Activated CD8-positive, alpha-beta memory T cell treated with anti-CD3 and anti-CD28 coated beads for 36 hours (primary cell): ENCODE results near the gene FFAR1. TPM values are rescaled to one million over a fixed set of nuclear protein-coding genes. Genes with fewer than 3 reads are reported as not detected.

ENCODE experiments used
- CTCF ChIA-PET: fragments of 350-600 bp; sonication (Branson Sonifier 250); formaldehyde crosslinking; loops from one replicate; lab custom pipeline; 2021; ENCODE audit warnings: antibody characterized with exemption; lab: Charles Lee
- POLR2A ChIA-PET: fragments of 350-600 bp; sonication (Branson Sonifier 250); formaldehyde crosslinking; loops from one replicate; lab custom pipeline; 2021; ENCODE audit warnings: antibody characterized with exemption; lab: Charles Lee
- total RNA-seq, 2 experiments: library from RNA; stranded (reverse); gene quantifications; one replicate each; pipeline ENCODE4 v1.2.3, GENCODE V29; 2021

Gene FFAR1
- not detected for total RNA-seq

- ChIA-PET POLR2A (interaction anchor here (1.0 kb wide), 1 partner anchor 365 kb away, joined by 3 read pairs; no protein-coding TSS in a partner anchor), CTCF (interaction anchor here (0.6 to 1.1 kb wide), 6 partner anchors 78 to 364 kb away, joined by 3 read pairs; partner anchors contain the start of gene USF2)
These were observed at the start of gene FFAR1 for GRCh38 chr19:35347171-35347929. Gene FFAR1, plus strand, starts transcription at chr19:35347902. Its CDS starts 3,650 bp downstream, at chr19:35351552.

- CTCF ChIA-PET, result no interaction called here
- POLR2A ChIA-PET, result no interaction called here
These were observed 49.8 kb upstream of the FFAR1 start for GRCh38 chr19:35297922-35298321.

GRCh38 chr19:35298561-35298972, 49.1 kb upstream of the FFAR1 start:
- POLR2A ChIA-PET, result no interaction called here
- CTCF ChIA-PET, result no interaction called here

- POLR2A ChIA-PET, result no interaction called here
- CTCF ChIA-PET, result no interaction called here
These were observed 48.0 kb upstream of the FFAR1 start for GRCh38 chr19:35299523-35300338.

- CTCF ChIA-PET, result no interaction called here
- POLR2A ChIA-PET, result no interaction called here
These were observed 47.4 kb upstream of the FFAR1 start for GRCh38 chr19:35300339-35300649.

- POLR2A ChIA-PET, result no interaction called here
- CTCF ChIA-PET, result interaction anchor here (0.6 kb wide), 1 partner anchor 54 kb away, joined by 3 read pairs; no protein-coding TSS in a partner anchor
These were observed 45.7 kb upstream of the FFAR1 start for GRCh38 chr19:35301961-35302360.

GRCh38 chr19:35302446-35302845, 45.3 kb upstream of the FFAR1 start:
- POLR2A ChIA-PET, result no interaction called here
- CTCF ChIA-PET, result interaction anchor here (0.6 kb wide), 1 partner anchor 54 kb away, joined by 3 read pairs; no protein-coding TSS in a partner anchor

- CTCF ChIA-PET, result interaction anchor here (0.5 kb wide), 1 partner anchor 110 kb away, joined by 3 read pairs; no protein-coding TSS in a partner anchor
- POLR2A ChIA-PET, result no interaction called here
These were observed 44.3 kb upstream of the FFAR1 start for GRCh38 chr19:35303357-35303915.

- ChIA-PET CTCF (no interaction called here), POLR2A (no interaction called here)
These were observed 43.7 kb upstream of the FFAR1 start for GRCh38 chr19:35304036-35304435.

GRCh38 chr19:35305181-35305580, 42.5 kb upstream of the FFAR1 start:
- POLR2A ChIA-PET, result interaction anchor here (0.6 to 1.0 kb wide), 2 partner anchors 190 to 434 kb away, joined by 3 read pairs; no protein-coding TSS in a partner anchor
- CTCF ChIA-PET, result interaction anchor here (0.6 kb wide), 1 partner anchor 1173 kb away, joined by 3 read pairs; no protein-coding TSS in a partner anchor

- CTCF ChIA-PET, result no interaction called here
- POLR2A ChIA-PET, result no interaction called here
These were observed 41.0 kb upstream of the FFAR1 start for GRCh38 chr19:35306473-35307246.

GRCh38 chr19:35307931-35308330, 39.8 kb upstream of the FFAR1 start:
- ChIA-PET CTCF (no interaction called here), POLR2A (no interaction called here)

- POLR2A ChIA-PET, result no interaction called here
- CTCF ChIA-PET, result interaction anchor here (0.6 kb wide), 1 partner anchor 604 kb away, joined by 3 read pairs; no protein-coding TSS in a partner anchor
These were observed 38.8 kb upstream of the FFAR1 start for GRCh38 chr19:35308910-35309309.

GRCh38 chr19:35309481-35310279, 38.0 kb upstream of the FFAR1 start:
- CTCF ChIA-PET, result no interaction called here
- POLR2A ChIA-PET, result no interaction called here

GRCh38 chr19:35310331-35310730, 37.4 kb upstream of the FFAR1 start:
- ChIA-PET POLR2A (no interaction called here), CTCF (no interaction called here)

- POLR2A ChIA-PET, result no interaction called here
- CTCF ChIA-PET, result no interaction called here
These were observed 36.8 kb upstream of the FFAR1 start for GRCh38 chr19:35310811-35311465.

- POLR2A ChIA-PET, result interaction anchor here (0.6 kb wide), 1 partner anchor 45 kb away, joined by 5 read pairs; no protein-coding TSS in a partner anchor
- CTCF ChIA-PET, result no interaction called here
These were observed 35.6 kb upstream of the FFAR1 start for GRCh38 chr19:35311901-35312665.
